HEK293 (cell line): ENCODE results near the gene DSCAM.

ENCODE experiments used
- CTCF ChIP-seq: fragments of 450-650 bp; formaldehyde crosslinking; IDR thresholded peaks from 2 replicates; pipeline ENCODE4 v1.5.1; 2016; ENCODE audit warnings: missing biosample characterization, missing genetic modification characterization
- MYNN ChIP-seq: fragments of 450-650 bp; formaldehyde crosslinking; IDR thresholded peaks from 2 replicates; pipeline ENCODE4 v1.5.1; 2016; ENCODE audit warnings: missing biosample characterization, missing genetic modification characterization, borderline replicate concordance
- RBAK ChIP-seq: fragments of 450-650 bp; formaldehyde crosslinking; IDR thresholded peaks from 2 replicates; pipeline ENCODE4 v1.5.1; 2016; ENCODE audit warnings: missing biosample characterization, missing genetic modification characterization
- TCF7L2 ChIP-seq: IDR thresholded peaks from 2 replicates; pipeline ENCODE4 v1.6.1; 2011; ENCODE audit warnings: low read depth, mild to moderate bottlenecking, inconsistent platforms, low read length, moderate library complexity, borderline replicate concordance
- ZEB2 ChIP-seq: fragments of 450-650 bp; formaldehyde crosslinking; IDR thresholded peaks from 2 replicates; pipeline ENCODE4 v1.5.1; 2016; ENCODE audit warnings: missing biosample characterization, missing genetic modification characterization
- ZFP37 ChIP-seq: fragments of 450-650 bp; formaldehyde crosslinking; IDR thresholded peaks from 2 replicates; pipeline ENCODE4 v1.5.1; 2016; ENCODE audit warnings: missing biosample characterization, missing genetic modification characterization
- ZNF140 ChIP-seq: fragments of 450-650 bp; formaldehyde crosslinking; IDR thresholded peaks from 2 replicates; pipeline ENCODE4 v1.5.1; 2016; ENCODE audit warnings: missing biosample characterization, missing genetic modification characterization
- ZNF639 ChIP-seq: fragments of 450-650 bp; formaldehyde crosslinking; IDR thresholded peaks from 2 replicates; pipeline ENCODE4 v1.5.1; 2016; ENCODE audit warnings: missing biosample characterization, missing genetic modification characterization
- ZNF776 ChIP-seq: fragments of 450-650 bp; formaldehyde crosslinking; IDR thresholded peaks from 2 replicates; pipeline ENCODE4 v1.5.0; 2017; ENCODE audit warnings: missing biosample characterization, missing genetic modification characterization, borderline replicate concordance
- ZNF785 ChIP-seq: fragments of 450-650 bp; formaldehyde crosslinking; IDR thresholded peaks from 2 replicates; pipeline ENCODE4 v1.5.1; 2016; ENCODE audit warnings: missing biosample characterization, missing genetic modification characterization

GRCh38 chr21:40723317-40723716, 123.6 kb downstream of the DSCAM start:
- no peak for TF ChIP-seq ZNF776 (tag by site-specific recombination)
- no peak for TF ChIP-seq RBAK (tag by site-specific recombination)
- TF ChIP-seq ZEB2 (tag by site-specific recombination): no peak
- TF ChIP-seq MYNN: no peak
- TF ChIP-seq TCF7L2: no peak
- no peak for TF ChIP-seq ZNF785 (tag by site-specific recombination)
- no peak for TF ChIP-seq CTCF (tag by site-specific recombination)
- TF ChIP-seq ZFP37: no peak
- no peak for TF ChIP-seq ZNF639 (tag by site-specific recombination)
- TF ChIP-seq ZNF140 (tag by site-specific recombination): no peak
